WERI-Rb-1 (cell line): ENCODE results near the gene PLCL1.

ENCODE experiments used
- DNase-seq: peaks from one replicate; pipeline ENCODE4 v3.0.0-alpha.2; 2020
- H3K27ac ChIP-seq: fragments of 250-450 bp; sonication (Bioruptor Pico); 2 replicates; pipeline ENCODE4 v1.5.1; 2020; ENCODE audit warnings: mild to moderate bottlenecking, moderate library complexity
- H3K27me3 ChIP-seq: fragments of 250-450 bp; sonication (Bioruptor Pico); 2 replicates; pipeline ENCODE4 v1.5.1; 2021; ENCODE audit warnings: mild to moderate bottlenecking, low read depth, moderate library complexity; ENCODE audit not compliant: insufficient read depth, severe bottlenecking
- H3K36me3 ChIP-seq: fragments of 250-450 bp; sonication (Bioruptor Pico); 2 replicates; pipeline ENCODE4 v1.5.1; 2020; ENCODE audit warnings: mild to moderate bottlenecking, moderate library complexity
- H3K4me3 ChIP-seq: 2 replicates; pipeline ENCODE4 v1.5.1; 2011; ENCODE audit warnings: low read depth, mild to moderate bottlenecking, control low read depth, low read length
- H3K9me3 ChIP-seq: fragments of 250-450 bp; sonication (Bioruptor Pico); 2 replicates; pipeline ENCODE4 v1.5.1; 2021; ENCODE audit warnings: mild to moderate bottlenecking, moderate library complexity; ENCODE audit not compliant: severe bottlenecking
- TF ChIP-seq, protein P1 (sequence below): IDR thresholded peaks from 2 replicates; pipeline ENCODE4 v1.5.1; 2011; ENCODE audit warnings: low read depth, mild to moderate bottlenecking, control low read depth, inconsistent platforms, low read length

The PLCL1 gene

DNA sequence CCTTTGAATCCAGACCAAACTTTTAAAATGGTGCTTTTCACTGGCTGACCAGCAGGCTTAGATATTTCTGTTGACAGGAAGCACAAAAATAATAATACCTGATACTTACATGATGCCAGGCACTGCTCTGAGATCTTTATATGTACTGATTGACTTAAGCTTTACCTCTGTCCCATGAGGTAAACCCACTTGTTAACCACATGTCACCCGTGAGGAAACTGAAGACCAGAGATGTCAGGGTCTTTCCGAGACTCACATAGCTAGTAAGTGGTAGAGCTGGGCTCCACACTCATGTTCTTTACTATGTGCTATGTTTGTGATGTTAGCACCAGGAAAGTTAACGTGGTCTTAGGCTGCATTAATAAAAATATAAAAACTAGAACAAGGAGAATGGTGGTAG lies 297.7 kb downstream of the PLCL1 start:
- H3K36me3 ChIP-seq, result no peaks in the 10 kb centered on the region
- no peaks in the 10 kb centered on the region for H3K27me3 ChIP-seq
- H3K9me3 ChIP-seq, result no peaks in the 10 kb centered on the region
- H3K27ac ChIP-seq, result no peak overlapping the region
- no peak for DNase-seq
- H3K4me3 ChIP-seq, result no peak overlapping the region
- TF ChIP-seq, protein P1, sequence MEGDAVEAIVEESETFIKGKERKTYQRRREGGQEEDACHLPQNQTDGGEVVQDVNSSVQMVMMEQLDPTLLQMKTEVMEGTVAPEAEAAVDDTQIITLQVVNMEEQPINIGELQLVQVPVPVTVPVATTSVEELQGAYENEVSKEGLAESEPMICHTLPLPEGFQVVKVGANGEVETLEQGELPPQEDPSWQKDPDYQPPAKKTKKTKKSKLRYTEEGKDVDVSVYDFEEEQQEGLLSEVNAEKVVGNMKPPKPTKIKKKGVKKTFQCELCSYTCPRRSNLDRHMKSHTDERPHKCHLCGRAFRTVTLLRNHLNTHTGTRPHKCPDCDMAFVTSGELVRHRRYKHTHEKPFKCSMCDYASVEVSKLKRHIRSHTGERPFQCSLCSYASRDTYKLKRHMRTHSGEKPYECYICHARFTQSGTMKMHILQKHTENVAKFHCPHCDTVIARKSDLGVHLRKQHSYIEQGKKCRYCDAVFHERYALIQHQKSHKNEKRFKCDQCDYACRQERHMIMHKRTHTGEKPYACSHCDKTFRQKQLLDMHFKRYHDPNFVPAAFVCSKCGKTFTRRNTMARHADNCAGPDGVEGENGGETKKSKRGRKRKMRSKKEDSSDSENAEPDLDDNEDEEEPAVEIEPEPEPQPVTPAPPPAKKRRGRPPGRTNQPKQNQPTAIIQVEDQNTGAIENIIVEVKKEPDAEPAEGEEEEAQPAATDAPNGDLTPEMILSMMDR, result no peak

DNA sequence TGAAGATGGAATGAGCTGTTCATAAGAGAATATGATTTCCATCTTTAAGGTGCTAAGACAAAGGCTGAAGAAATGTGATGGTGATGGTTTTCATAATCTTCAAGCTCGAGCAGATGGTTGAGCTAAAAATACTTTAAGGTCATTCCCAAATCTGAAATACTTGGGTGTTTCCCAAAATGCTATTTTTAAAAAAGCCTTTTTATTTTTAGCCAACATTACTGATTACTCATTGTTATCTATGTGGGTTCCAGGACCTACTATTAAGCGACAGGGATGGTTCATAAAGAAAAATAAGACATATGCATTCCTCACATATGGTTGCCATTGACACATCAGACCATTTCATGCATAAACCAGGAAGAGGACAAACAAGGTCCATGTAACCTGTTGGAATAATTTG lies 298.5 kb downstream of the PLCL1 start:
- H3K27ac ChIP-seq, result no peak overlapping the region
- H3K9me3 ChIP-seq, result no peaks in the 10 kb centered on the region
- TF ChIP-seq, protein P1, result no peak
- no peaks in the 10 kb centered on the region for H3K36me3 ChIP-seq
- H3K4me3 ChIP-seq, result no peak overlapping the region
- H3K27me3 ChIP-seq, result no peaks in the 10 kb centered on the region
- no peak for DNase-seq

DNA sequence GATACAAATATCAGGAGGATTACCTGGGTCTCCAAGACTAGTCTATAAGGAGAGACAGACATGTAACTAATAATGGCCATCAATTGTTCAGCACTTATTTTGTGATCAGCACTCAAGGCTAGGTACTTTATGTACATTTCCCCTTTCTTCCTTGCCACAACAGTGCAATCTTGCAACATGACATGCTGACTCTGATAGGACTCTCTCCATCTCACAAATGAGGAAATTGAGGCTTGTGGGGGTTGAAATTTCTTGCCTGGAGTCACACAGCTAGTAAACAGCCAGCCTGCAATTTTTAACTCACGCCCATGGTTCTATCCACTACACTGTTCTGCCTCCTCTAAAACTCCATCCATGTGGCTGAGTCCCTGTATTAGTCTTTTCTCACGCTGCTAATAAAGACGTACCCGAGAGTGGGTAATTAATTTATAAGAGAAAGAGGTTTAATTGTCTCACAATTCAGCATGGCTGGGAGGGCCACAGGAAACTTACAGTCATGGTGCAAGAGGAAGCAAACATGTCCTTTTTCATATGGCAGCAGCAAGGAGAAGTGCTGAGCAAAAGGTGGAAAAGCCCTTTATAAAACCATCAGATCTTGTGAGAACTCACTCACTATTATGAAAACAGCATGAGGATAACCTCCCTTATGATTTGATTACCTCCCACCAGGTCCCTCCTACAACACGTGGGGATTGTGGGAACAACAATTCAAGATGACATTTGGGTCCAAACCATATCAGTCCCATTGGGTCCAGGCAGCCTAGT lies 302.4 kb downstream of the PLCL1 start:
- H3K4me3 ChIP-seq, result no peak overlapping the region
- no peak for DNase-seq
- no peaks in the 10 kb centered on the region for H3K9me3 ChIP-seq
- H3K36me3 ChIP-seq, result no peaks in the 10 kb centered on the region
- no peaks in the 10 kb centered on the region for H3K27me3 ChIP-seq
- no peak overlapping the region for H3K27ac ChIP-seq
- TF ChIP-seq, protein P1, result no peak

DNA sequence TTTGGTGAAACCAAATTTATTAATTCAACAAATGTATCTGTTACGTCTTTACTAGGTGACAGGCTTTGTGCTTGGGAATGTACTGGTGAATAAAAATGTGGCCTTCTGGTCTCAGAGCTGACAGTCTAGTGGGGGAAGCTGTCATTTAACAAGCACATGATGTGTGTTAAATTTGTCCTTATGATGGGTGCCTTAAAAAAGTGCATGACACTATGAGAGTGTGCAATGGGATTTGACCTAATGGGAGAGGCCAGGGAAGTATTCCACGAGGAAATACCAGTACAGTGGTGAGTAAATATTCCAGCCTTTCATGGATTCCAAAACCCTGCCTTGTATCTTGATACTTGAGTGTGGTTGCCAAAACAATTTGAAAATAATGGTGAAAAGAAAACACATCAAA lies 308.9 kb downstream of the PLCL1 start:
- Histone ChIP-seq H3K4me3 (no peak overlapping the region), H3K27me3 (no peaks in the 10 kb centered on the region), H3K36me3 (no peaks in the 10 kb centered on the region), H3K27ac (no peak overlapping the region), H3K9me3 (no peaks in the 10 kb centered on the region)
- TF ChIP-seq, protein P1, result no peak
- no peak for DNase-seq

DNA sequence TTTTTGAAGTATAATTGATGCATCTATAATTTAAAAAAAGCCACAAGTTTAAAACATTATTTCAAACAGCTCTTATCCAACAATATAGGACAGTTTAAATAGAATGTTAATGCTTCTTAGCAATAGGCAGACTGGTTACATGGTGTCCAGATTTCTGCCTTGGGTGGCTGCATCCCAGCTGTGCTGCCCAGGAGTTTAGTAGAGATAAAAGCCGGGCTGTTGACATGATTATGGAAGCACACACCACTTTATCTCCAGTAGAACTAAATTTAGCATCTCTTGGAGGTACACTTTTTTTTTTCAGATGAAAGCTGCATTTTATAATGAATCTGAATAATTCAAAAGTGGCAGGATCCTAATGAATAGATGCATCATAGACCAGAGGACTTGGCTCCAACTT lies 309.7 kb downstream of the PLCL1 start:
- no peak overlapping the region for H3K27ac ChIP-seq
- TF ChIP-seq, protein P1, result no peak
- no peaks in the 10 kb centered on the region for H3K36me3 ChIP-seq
- H3K27me3 ChIP-seq, result no peaks in the 10 kb centered on the region
- DNase-seq, result no peak
- no peak overlapping the region for H3K4me3 ChIP-seq
- no peaks in the 10 kb centered on the region for H3K9me3 ChIP-seq

DNA sequence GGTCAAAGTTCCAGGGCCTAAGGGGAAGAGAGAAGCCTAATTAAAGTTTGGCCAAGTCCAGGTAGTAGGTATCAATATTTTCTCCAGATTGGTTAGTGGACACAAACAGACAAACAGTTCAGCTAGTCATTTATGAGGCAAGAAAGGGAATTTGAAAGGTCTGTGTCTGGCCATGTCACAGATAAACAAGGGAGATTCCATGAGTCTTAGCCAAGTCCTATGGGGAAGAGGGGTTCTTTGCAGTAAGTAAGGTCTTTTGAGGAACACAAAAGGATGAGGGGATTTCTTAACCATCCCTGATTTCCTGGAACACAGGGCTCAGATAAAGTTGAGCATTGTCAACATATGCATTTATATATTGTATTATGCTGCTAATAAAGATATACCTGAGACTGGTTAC lies 310.8 kb downstream of the PLCL1 start:
- no peak overlapping the region for H3K4me3 ChIP-seq
- TF ChIP-seq, protein P1, result no peak
- H3K27ac ChIP-seq, result no peak overlapping the region
- no peak for DNase-seq
- H3K9me3 ChIP-seq, result no peaks in the 10 kb centered on the region
- no peaks in the 10 kb centered on the region for H3K27me3 ChIP-seq
- no peaks in the 10 kb centered on the region for H3K36me3 ChIP-seq
